Memory B cell (primary cell): ENCODE data around the gene CXCL17.
"Not testable (repeated sequence)": the region's sequence is repeated elsewhere in the genome, so short reads cannot be mapped to it uniquely, and the experiment has no call there.

Experiments
- ATAC-seq: fragments of 150-1000 bp; cut with Tn5 transposase; 2 replicates; pipeline ENCODE4 v1.10.0; 2021; ENCODE audit warnings: low read depth, mild to moderate bottlenecking, moderate library complexity
- DNase-seq, 2 donors: peaks; one replicate each; pipeline ENCODE4 v3.0.0; 2022; ENCODE audit warnings: low spot score in 2 of 2
- H3K27ac Mint-ChIP-seq: one replicate; pipeline ENCODE4 v1.8.0; 2022; ENCODE audit warnings: mild to moderate bottlenecking, moderate library complexity, mixed read lengths
- H3K27me3 Mint-ChIP-seq: one replicate; pipeline ENCODE4 v1.8.0; 2022; ENCODE audit warnings: mixed read lengths
- H3K36me3 Mint-ChIP-seq: one replicate; pipeline ENCODE4 v1.8.0; 2022; ENCODE audit warnings: mild to moderate bottlenecking, mixed read lengths
- H3K4me1 Mint-ChIP-seq: one replicate; pipeline ENCODE4 v1.8.0; 2022; ENCODE audit warnings: mixed read lengths
- H3K4me3 Mint-ChIP-seq: one replicate; pipeline ENCODE4 v1.8.0; 2022; ENCODE audit warnings: mild to moderate bottlenecking, moderate library complexity, mixed read lengths
- H3K9me3 Mint-ChIP-seq: one replicate; pipeline ENCODE4 v1.8.0; 2022; ENCODE audit warnings: mixed read lengths

Gene CXCL17

GRCh38 chr19:42472402-42473147 is 29.8 kb upstream of the CXCL17 start:
- Mint-ChIP-seq H3K4me1 (peaks cover 5% of the 10 kb centered on the region), H3K36me3 (no peaks in the 10 kb centered on the region), H3K27me3 (no peaks in the 10 kb centered on the region), H3K9me3 (no peaks in the 10 kb centered on the region), H3K27ac (no peak overlapping the region), H3K4me3 (no peak overlapping the region)
- DNase-seq (no peak), ATAC-seq (no peak)

GRCh38 chr19:42471554-42472249 is 29.0 kb upstream of the CXCL17 start:
- no peaks in the 10 kb centered on the region for H3K27me3 Mint-ChIP-seq
- H3K4me1 Mint-ChIP-seq, result peaks cover 12% of the 10 kb centered on the region
- DNase-seq (no peak), ATAC-seq (no peak)
- H3K36me3 Mint-ChIP-seq, result no peaks in the 10 kb centered on the region
- H3K4me3 Mint-ChIP-seq, result no peak overlapping the region
- H3K27ac Mint-ChIP-seq, result no peak overlapping the region
- no peaks in the 10 kb centered on the region for H3K9me3 Mint-ChIP-seq

GRCh38 chr19:42469311-42470235 is 26.8 kb upstream of the CXCL17 start:
- peaks cover 24% of the 10 kb centered on the region for H3K4me1 Mint-ChIP-seq
- H3K4me3 Mint-ChIP-seq, result no peak overlapping the region
- ATAC-seq (no peak), DNase-seq (no peak)
- H3K36me3 Mint-ChIP-seq, result no peaks in the 10 kb centered on the region
- H3K27me3 Mint-ChIP-seq, result no peaks in the 10 kb centered on the region
- no peak overlapping the region for H3K27ac Mint-ChIP-seq
- no peaks in the 10 kb centered on the region for H3K9me3 Mint-ChIP-seq

GRCh38 chr19:42468273-42468796 is 25.6 kb upstream of the CXCL17 start:
- ATAC-seq, result no peak
- H3K27me3 Mint-ChIP-seq, result no peaks in the 10 kb centered on the region
- H3K4me3 Mint-ChIP-seq, result no peak overlapping the region
- H3K36me3 Mint-ChIP-seq, result no peaks in the 10 kb centered on the region
- H3K4me1 Mint-ChIP-seq, result peaks cover 27% of the 10 kb centered on the region
- H3K9me3 Mint-ChIP-seq, result no peaks in the 10 kb centered on the region
- no peak for DNase-seq
- H3K27ac Mint-ChIP-seq, result no peak overlapping the region

- Mint-ChIP-seq H3K27ac (peak overlapping the region; percentile 89), H3K27me3 (no peaks in the 10 kb centered on the region), H3K36me3 (no peaks in the 10 kb centered on the region), H3K4me1 (peaks cover 36% of the 10 kb centered on the region), H3K4me3 (peak overlapping the region; percentile 45), H3K9me3 (no peaks in the 10 kb centered on the region)
- DNase-seq, result no peak
- ATAC-seq, result no peak
These were observed 24.5 kb upstream of the CXCL17 start for GRCh38 chr19:42467183-42467760.

GRCh38 chr19:42466521-42467182 is 23.9 kb upstream of the CXCL17 start:
- no peak for DNase-seq
- no peak for ATAC-seq
- H3K9me3 Mint-ChIP-seq, result no peaks in the 10 kb centered on the region
- no peaks in the 10 kb centered on the region for H3K27me3 Mint-ChIP-seq
- H3K27ac Mint-ChIP-seq, result peak overlapping the region; percentile 89
- H3K4me3 Mint-ChIP-seq, result peak overlapping the region; percentile 45
- H3K36me3 Mint-ChIP-seq, result no peaks in the 10 kb centered on the region
- peaks cover 36% of the 10 kb centered on the region for H3K4me1 Mint-ChIP-seq

GRCh38 chr19:42465827-42466280 is 23.1 kb upstream of the CXCL17 start:
- Mint-ChIP-seq H3K4me3 (peak overlapping the region; percentile 45), H3K4me1 (peaks cover 36% of the 10 kb centered on the region), H3K27me3 (no peaks in the 10 kb centered on the region), H3K27ac (peak overlapping the region; percentile 89), H3K36me3 (no peaks in the 10 kb centered on the region), H3K9me3 (no peaks in the 10 kb centered on the region)
- peak; percentile 64 to 74 for DNase-seq
- peak; percentile 97 for ATAC-seq

- ATAC-seq, result no peak
- Mint-ChIP-seq H3K4me3 (no peak overlapping the region), H3K27ac (no peak overlapping the region), H3K4me1 (peaks cover 28% of the 10 kb centered on the region), H3K36me3 (no peaks in the 10 kb centered on the region), H3K9me3 (no peaks in the 10 kb centered on the region), H3K27me3 (no peaks in the 10 kb centered on the region)
- no peak for DNase-seq
These were observed 19.1 kb upstream of the CXCL17 start for GRCh38 chr19:42461700-42462324.

- H3K36me3 Mint-ChIP-seq, H3K9me3 Mint-ChIP-seq, H3K27me3 Mint-ChIP-seq, H3K27ac Mint-ChIP-seq, H3K4me3 Mint-ChIP-seq, ATAC-seq, DNase-seq: not testable (repeated sequence)
- H3K4me1 Mint-ChIP-seq, result peaks cover 24% of the 10 kb centered on the region
These were observed 18.5 kb upstream of the CXCL17 start for GRCh38 chr19:42461231-42461630.

GRCh38 chr19:42459926-42460325 is 17.2 kb upstream of the CXCL17 start:
- no peak overlapping the region for H3K27ac Mint-ChIP-seq
- DNase-seq, result no peak
- no peaks in the 10 kb centered on the region for H3K36me3 Mint-ChIP-seq
- no peaks in the 10 kb centered on the region for H3K9me3 Mint-ChIP-seq
- no peaks in the 10 kb centered on the region for H3K27me3 Mint-ChIP-seq
- peaks cover 20% of the 10 kb centered on the region for H3K4me1 Mint-ChIP-seq
- ATAC-seq, result no peak
- no peak overlapping the region for H3K4me3 Mint-ChIP-seq

GRCh38 chr19:42455621-42456081 is 12.9 kb upstream of the CXCL17 start:
- Mint-ChIP-seq H3K4me3 (no peak overlapping the region), H3K9me3 (no peaks in the 10 kb centered on the region), H3K27me3 (no peaks in the 10 kb centered on the region)

GRCh38 chr19:42455086-42455485 is 12.3 kb upstream of the CXCL17 start:
- Mint-ChIP-seq H3K4me3 (no peak overlapping the region), H3K36me3 (no peaks in the 10 kb centered on the region), H3K27me3 (no peaks in the 10 kb centered on the region), H3K27ac (no peak overlapping the region), H3K9me3 (no peaks in the 10 kb centered on the region), H3K4me1 (peaks cover 14% of the 10 kb centered on the region)
- no peak for ATAC-seq
- no peak for DNase-seq

More at GRCh38 chr19:42455621-42456081, 12.9 kb upstream of the CXCL17 start:
- no peak overlapping the region for H3K27ac Mint-ChIP-seq
- H3K36me3 Mint-ChIP-seq, result no peaks in the 10 kb centered on the region
- peaks cover 15% of the 10 kb centered on the region for H3K4me1 Mint-ChIP-seq
- DNase-seq, result no peak
- ATAC-seq, result no peak

GRCh38 chr19:42452590-42452989 is 9.8 kb upstream of the CXCL17 start:
- H3K9me3 Mint-ChIP-seq, result no peaks in the 10 kb centered on the region
- ATAC-seq, result no peak

More at GRCh38 chr19:42452590-42452989, 9.8 kb upstream of the CXCL17 start:
- Mint-ChIP-seq H3K4me3 (no peak overlapping the region), H3K27ac (peak overlapping the region; percentile 35), H3K4me1 (peaks cover 13% of the 10 kb centered on the region), H3K27me3 (no peaks in the 10 kb centered on the region), H3K36me3 (no peaks in the 10 kb centered on the region)
- no peak for DNase-seq
